IMR-90 (cell line): Measurements from ENCODE around the gene MYO3B. TPM values are rescaled to one million over a fixed set of nuclear protein-coding genes. Genes with fewer than 3 reads are reported as not detected.
"Not testable (repeated sequence)": the region's sequence is repeated elsewhere in the genome, so short reads cannot be mapped to it uniquely, and the experiment has no call there.

ENCODE experiments used
- ATAC-seq: fragments of 200-7000 bp; cut with Tn5 transposase; 2 replicates; pipeline ENCODE4 v1.9.1; 2020; ENCODE audit warnings: low read depth, mild to moderate bottlenecking, moderate library complexity
- BruUV-seq: library from RNA; stranded (reverse); fragments of 400-500 nt; replicated peaks from 2 replicates; lab custom pipeline; 2021; lab: Mats Ljungman, UMichigan
- CTCF ChIA-PET: fragments of 300-600 bp; formaldehyde crosslinking; extraction: SDS; loops from one replicate; lab custom pipeline; 2021; ENCODE audit warnings: antibody characterized with exemption; lab: Yijun Ruan, JAX
- POLR2A ChIA-PET: fragments of 300-600 bp; sonication (Branson Sonifier 250); formaldehyde crosslinking; loops from one replicate; lab custom pipeline; 2022; ENCODE audit warnings: antibody characterized with exemption; ENCODE audit not compliant: unreplicated experiment; lab: Charles Lee
- DNase-seq: peaks from one replicate; pipeline ENCODE4 v3.0.0; 2013
- H2AFZ ChIP-seq: replicated peaks from 2 replicates; pipeline ENCODE3; 2013; ENCODE audit warnings: low read length, mild to moderate bottlenecking; ENCODE audit not compliant: poor library complexity
- H2AK5ac ChIP-seq: 2 replicates; pipeline ENCODE4 v1.6.1; 2013; ENCODE audit warnings: low read depth, low read length, inconsistent platforms
- H2AK9ac ChIP-seq: replicated peaks from 2 replicates; pipeline ENCODE3; 2013; ENCODE audit warnings: mild to moderate bottlenecking, low read depth, low read length, moderate library complexity; ENCODE audit not compliant: poor library complexity
- H2BK120ac ChIP-seq: 2 replicates; pipeline ENCODE4 v1.6.1; 2013; ENCODE audit warnings: low read depth, low read length, inconsistent platforms
- H2BK15ac ChIP-seq: 3 replicates; pipeline ENCODE4 v1.6.1; 2013; ENCODE audit warnings: low read depth, low read length, inconsistent platforms
- H2BK20ac ChIP-seq: 2 replicates; pipeline ENCODE4 v1.6.1; 2013; ENCODE audit warnings: low read depth, mild to moderate bottlenecking, inconsistent platforms, low read length, moderate library complexity
- H2BK5ac ChIP-seq: 2 replicates; pipeline ENCODE4 v1.6.1; 2013; ENCODE audit warnings: mild to moderate bottlenecking, low read depth, low read length, inconsistent platforms; ENCODE audit not compliant: poor library complexity, severe bottlenecking
- H3K14ac ChIP-seq: replicated peaks from 2 replicates; pipeline ENCODE4 v1.6.1; 2013; ENCODE audit warnings: low read depth, low read length, inconsistent platforms
- H3K18ac ChIP-seq: 2 replicates; pipeline ENCODE4 v1.6.1; 2013; ENCODE audit warnings: low read depth, low read length, control low read depth
- H3K23ac ChIP-seq: 2 replicates; pipeline ENCODE4 v1.6.1; 2013; ENCODE audit warnings: low read depth, low read length, inconsistent platforms
- H3K27ac ChIP-seq: 2 replicates; pipeline ENCODE4 v1.5.1; 2013; ENCODE audit warnings: mild to moderate bottlenecking, control low read depth, low read length; ENCODE audit not compliant: insufficient read depth
- H3K27me3 ChIP-seq: 2 replicates; pipeline ENCODE4 v1.6.1; 2013; ENCODE audit warnings: low read length; ENCODE audit not compliant: control insufficient read depth, insufficient read depth
- H3K36me3 ChIP-seq: 2 replicates; pipeline ENCODE4 v1.6.1; 2013; ENCODE audit warnings: low read length, mixed read lengths; ENCODE audit not compliant: control insufficient read depth, insufficient read depth
- H3K4ac ChIP-seq: 2 replicates; pipeline ENCODE4 v1.6.1; 2013; ENCODE audit warnings: low read depth, low read length, inconsistent platforms
- H3K4me1 ChIP-seq: 2 replicates; pipeline ENCODE4 v1.6.1; 2013; ENCODE audit warnings: low read length, mixed read lengths; ENCODE audit not compliant: control insufficient read depth, insufficient read depth
- H3K4me2 ChIP-seq: 2 replicates; pipeline ENCODE4 v1.6.1; 2013; ENCODE audit warnings: low read depth, mild to moderate bottlenecking, control low read depth, low read length, moderate library complexity
- H3K4me3 ChIP-seq: 2 replicates; pipeline ENCODE4 v1.5.1; 2013; ENCODE audit warnings: low read depth, mild to moderate bottlenecking, control low read depth, low read length, moderate library complexity; ENCODE audit not compliant: insufficient read depth
- H3K56ac ChIP-seq: 2 replicates; pipeline ENCODE4 v1.6.1; 2013; ENCODE audit warnings: low read length, inconsistent platforms; ENCODE audit not compliant: insufficient read depth; ENCODE audit errors: extremely low read depth
- H3K79me1 ChIP-seq, 2 experiments: 2 replicates each; pipeline ENCODE4 v1.6.1; 2013; ENCODE audit warnings: low read length in 2 of 2, inconsistent platforms in 1 of 2, low read depth in 1 of 2
- H3K9ac ChIP-seq: 2 replicates; pipeline ENCODE4 v1.6.1; 2013; ENCODE audit warnings: low read depth, low read length, control low read depth
- H3K9me1 ChIP-seq: 2 replicates; pipeline ENCODE4 v1.6.1; 2013; ENCODE audit warnings: low read length, inconsistent platforms; ENCODE audit not compliant: insufficient read depth
- H3K9me3 ChIP-seq: 2 replicates; pipeline ENCODE4 v1.6.1; 2013; ENCODE audit warnings: low read length; ENCODE audit not compliant: control insufficient read depth, insufficient read depth
- H4K20me1 ChIP-seq: 2 replicates; pipeline ENCODE4 v1.6.1; 2013; ENCODE audit warnings: low read length, inconsistent platforms; ENCODE audit not compliant: insufficient read depth
- H4K5ac ChIP-seq: 2 replicates; pipeline ENCODE4 v1.6.1; 2013; ENCODE audit warnings: mild to moderate bottlenecking, low read depth, low read length, control low read depth
- H4K8ac ChIP-seq, 2 experiments: 2 replicates each; pipeline ENCODE4 v1.6.1; 2013; ENCODE audit warnings: low read depth in 2 of 2, low read length in 2 of 2, control low read depth in 1 of 2, inconsistent platforms in 1 of 2
- H4K91ac ChIP-seq: 2 replicates; pipeline ENCODE4 v1.6.1; 2013; ENCODE audit warnings: low read depth, low read length, inconsistent platforms; ENCODE audit not compliant: insufficient read depth
- MXI1 ChIP-seq: IDR thresholded peaks from 2 replicates; pipeline ENCODE4 v1.6.1; 2012; ENCODE audit warnings: low read depth, mild to moderate bottlenecking, low read length, moderate library complexity, borderline replicate concordance
- RFX5 ChIP-seq: IDR thresholded peaks from 2 replicates; pipeline ENCODE4 v1.8.0; 2012; ENCODE audit warnings: low read depth, mild to moderate bottlenecking, low read length, moderate library complexity
- WGBS, 2 experiments: methylation state at CpG; one replicate each; pipeline versions ENCODE4 v1.1.5 to v1.1.7; 2013; ENCODE audit warnings: missing lambda C conversion rate in 2 of 2; ENCODE audit not compliant: insufficient read length in 1 of 2; ENCODE audit errors: extremely low coverage in 2 of 2; 5-methylcytosine and 5-hydroxymethylcytosine counted together
- dilution Hi-C: fragments of 300-500 bp; cut with HindIII; formaldehyde crosslinking; loops from one replicate; pipeline ENCODE4 v1.14.3; 2018; ENCODE audit warnings: low sequenced_read_pairs; ENCODE audit not compliant: unreplicated experiment
- in situ Hi-C: fragments of 300-500 bp; cut with MboI; formaldehyde crosslinking; loops from 3 replicates; pipeline ENCODE4 v1.14.3; 2019; ENCODE audit warnings: low sequenced_read_pairs, inconsistent platforms, mixed read lengths
- intact Hi-C: fragments of 100-400 bp; cut with micrococcal nuclease; formaldehyde crosslinking; loops from 2 replicates; pipeline ENCODE4 v1.10.0; 2022
- polyA plus RNA-seq, 3 experiments: library from polyadenylated mRNA; depleted of rRNA; stranded (reverse); fragments of >200 nt; gene quantifications; 2 replicates each; pipeline ENCODE4 v1.2.3, GENCODE V29; 2012; ENCODE audit warnings: low replicate concordance in 1 of 3
- total RNA-seq: library from RNA; depleted of rRNA; stranded (reverse); fragments of >200 nt; gene quantifications from 2 replicates; pipeline ENCODE4 v1.2.3, GENCODE V29; 2012
- TF ChIP-seq, protein P1 (sequence below): conservative IDR thresholded peaks from 2 replicates; pipeline ENCODE4 v1.5.1; 2012; ENCODE audit warnings: mild to moderate bottlenecking, low read depth, low read length, improper control_type of control experiment

Gene MYO3B
- total and polyA plus RNA-seq, 2 of the 4 experiments (the other 2 are of a cell fraction): 0.02 TPM; not detected in 1

DNA sequence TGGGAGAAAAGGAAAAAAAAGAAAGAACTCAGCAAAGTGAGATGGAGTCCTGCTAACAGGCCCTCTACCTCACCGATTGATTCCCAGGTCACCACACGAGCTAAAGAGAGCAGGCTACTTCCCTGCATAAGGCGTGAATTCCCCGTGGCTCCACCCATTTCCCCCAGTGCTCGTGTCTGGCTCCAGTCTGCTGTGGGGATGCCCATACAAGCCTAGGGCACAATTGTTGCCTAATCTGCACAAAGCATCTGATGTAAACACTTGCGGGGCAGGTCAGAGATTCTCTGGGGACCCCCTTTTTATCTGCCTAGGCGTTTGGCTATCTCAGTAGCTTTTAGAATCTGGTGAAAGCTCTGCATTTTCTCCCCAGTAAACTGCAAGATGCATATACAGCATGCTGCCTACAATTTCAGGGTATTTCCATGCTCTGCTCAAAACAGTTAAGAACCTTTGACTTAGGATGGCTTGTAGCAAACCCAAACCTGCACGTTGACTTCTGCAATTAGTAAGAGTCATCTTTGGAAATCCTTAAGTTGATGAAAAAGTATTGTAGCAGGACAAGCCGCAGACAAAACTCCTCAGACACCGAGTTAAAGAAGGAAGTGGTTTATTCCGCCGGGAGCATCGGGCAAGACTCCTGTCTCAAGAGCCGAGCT is 34.8 kb downstream of the MYO3B start:
- H4K5ac ChIP-seq: peak overlapping the region; percentile 19; the same call in 1 of the 2 replicates
- no peaks in the 10 kb centered on the region for H3K27me3 ChIP-seq
- ChIA-PET CTCF (no interaction called here), POLR2A (no interaction called here)
- WGBS, 2 experiments: 55% methylated on average over 2 of the region's 14 CpGs; no CpG with 5 or more reads in 1 of the 2 experiments
- no peak overlapping the region for H3K56ac ChIP-seq
- ATAC-seq (no peak), DNase-seq (no peak)
- no peak overlapping the region for H4K91ac ChIP-seq
- no peak overlapping the region for H3K27ac ChIP-seq
- peak overlapping the region; percentile 60; the same call in 1 of the 2 replicates for H3K4me2 ChIP-seq
- H2BK20ac ChIP-seq: no peak overlapping the region
- no peak overlapping the region for H2AK5ac ChIP-seq
- peak overlapping the region; percentile 72; the same call in 1 of the 2 replicates for H3K23ac ChIP-seq
- no peak overlapping the region; the same call in 1 of the 2 replicates for H3K4ac ChIP-seq
- no peak overlapping the region for H3K4me3 ChIP-seq
- H3K9me3 ChIP-seq: no peaks in the 10 kb centered on the region
- no peaks in the 10 kb centered on the region for H3K36me3 ChIP-seq
- H2AK9ac ChIP-seq: no peak overlapping the region
- TF ChIP-seq MXI1 (no peak), RFX5 (no peak)
- TF ChIP-seq, protein P1, sequence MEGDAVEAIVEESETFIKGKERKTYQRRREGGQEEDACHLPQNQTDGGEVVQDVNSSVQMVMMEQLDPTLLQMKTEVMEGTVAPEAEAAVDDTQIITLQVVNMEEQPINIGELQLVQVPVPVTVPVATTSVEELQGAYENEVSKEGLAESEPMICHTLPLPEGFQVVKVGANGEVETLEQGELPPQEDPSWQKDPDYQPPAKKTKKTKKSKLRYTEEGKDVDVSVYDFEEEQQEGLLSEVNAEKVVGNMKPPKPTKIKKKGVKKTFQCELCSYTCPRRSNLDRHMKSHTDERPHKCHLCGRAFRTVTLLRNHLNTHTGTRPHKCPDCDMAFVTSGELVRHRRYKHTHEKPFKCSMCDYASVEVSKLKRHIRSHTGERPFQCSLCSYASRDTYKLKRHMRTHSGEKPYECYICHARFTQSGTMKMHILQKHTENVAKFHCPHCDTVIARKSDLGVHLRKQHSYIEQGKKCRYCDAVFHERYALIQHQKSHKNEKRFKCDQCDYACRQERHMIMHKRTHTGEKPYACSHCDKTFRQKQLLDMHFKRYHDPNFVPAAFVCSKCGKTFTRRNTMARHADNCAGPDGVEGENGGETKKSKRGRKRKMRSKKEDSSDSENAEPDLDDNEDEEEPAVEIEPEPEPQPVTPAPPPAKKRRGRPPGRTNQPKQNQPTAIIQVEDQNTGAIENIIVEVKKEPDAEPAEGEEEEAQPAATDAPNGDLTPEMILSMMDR: no peak
- no peaks in the 10 kb centered on the region for H4K20me1 ChIP-seq
- H4K8ac ChIP-seq: peak overlapping the region in 1 of 2 experiments; percentile 13; a peak in 1 of 4 replicates
- dilution Hi-C loops (no loop called here), intact Hi-C loops (no loop called here), in situ Hi-C loops (no loop called here)
- BruUV-seq: no TSS peak
- no peak overlapping the region for H3K9ac ChIP-seq
- peaks cover 2% of the 10 kb centered on the region for H3K4me1 ChIP-seq
- no peak overlapping the region for H3K18ac ChIP-seq
- H3K79me1 ChIP-seq: no peaks in the 10 kb centered on the region
- H2BK5ac ChIP-seq: no peak overlapping the region
- H2BK120ac ChIP-seq: peak overlapping the region; percentile 22; the same call in 1 of the 2 replicates
- H3K9me1 ChIP-seq: no peaks in the 10 kb centered on the region
- H2AFZ ChIP-seq: peak overlapping the region; percentile 73
- no peak overlapping the region; the same call in 2 of the 3 replicates for H2BK15ac ChIP-seq
- H3K14ac ChIP-seq: no peak overlapping the region

- POLR2A ChIA-PET, H3K79me1 ChIP-seq, H2BK20ac ChIP-seq, H4K91ac ChIP-seq, H2AK5ac ChIP-seq, H2BK120ac ChIP-seq, DNase-seq, H3K9ac ChIP-seq, H3K27me3 ChIP-seq, ATAC-seq, H2AK9ac ChIP-seq, H2BK15ac ChIP-seq, BruUV-seq, intact Hi-C loops, H3K4ac ChIP-seq, in situ Hi-C loops, H4K20me1 ChIP-seq, H2BK5ac ChIP-seq, H4K5ac ChIP-seq, H3K4me1 ChIP-seq, H3K18ac ChIP-seq, H3K36me3 ChIP-seq, H3K9me3 ChIP-seq, H3K56ac ChIP-seq, H3K4me3 ChIP-seq, CTCF ChIA-PET, H3K14ac ChIP-seq, H3K23ac ChIP-seq, dilution Hi-C loops, H3K9me1 ChIP-seq, H3K27ac ChIP-seq: not testable (repeated sequence)
- Histone ChIP-seq H4K8ac (peak overlapping the region in 1 of 2 experiments; percentile 13; a peak in 1 of 4 replicates), H2AFZ (peak overlapping the region; percentile 73), H3K4me2 (0 out of 2 replicates have a peak overlapping the region, but pooled peaks have one; percentile 46)
- WGBS, 2 experiments: no CpG with 5 or more reads among the region's 10 CpGs
Measured at GRCh38 chr2:170213281-170213625, 35.3 kb downstream of the MYO3B start.
